Measurements from ENCODE around the gene MCC. TPM values are rescaled to one million over a fixed set of nuclear protein-coding genes. Genes with fewer than 3 reads are reported as not detected.

Gene MCC
- total RNA-seq, 1 donor from 2014 or later = 47.9 TPM

DNA sequence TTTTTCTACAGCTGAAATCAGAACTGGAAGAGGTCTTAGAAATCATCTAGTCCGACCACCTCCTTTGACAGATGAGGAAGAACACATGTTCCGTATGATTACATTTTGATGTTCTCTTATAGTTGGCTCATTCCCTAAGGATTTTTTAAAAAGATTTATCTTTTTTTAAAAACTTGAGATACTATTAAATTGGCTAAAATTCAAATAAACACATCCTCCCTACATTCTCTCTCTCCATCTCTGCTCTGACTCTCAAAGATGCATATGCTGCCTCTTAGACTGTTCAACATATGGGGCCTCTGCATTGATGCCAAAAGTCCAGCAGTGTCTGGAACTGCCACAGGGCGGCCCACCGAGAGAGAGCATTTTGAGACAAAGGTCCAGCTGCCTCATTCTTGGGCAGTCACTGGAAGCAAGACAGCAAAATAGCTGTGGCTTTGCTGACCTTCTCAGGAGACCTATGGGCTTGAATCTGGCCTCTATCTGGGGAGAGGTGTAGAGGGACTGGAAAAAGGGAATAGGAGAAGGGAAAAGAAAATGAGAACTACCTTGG lies 40.7 kb downstream of the MCC start:
- H3K4me1 ChIP-seq = no peaks in the 10 kb centered on the region
- no peaks in the 10 kb centered on the region for H3K27me3 ChIP-seq
- no peaks in the 10 kb centered on the region for H3K9me3 ChIP-seq
- H3K36me3 ChIP-seq = no peaks in the 10 kb centered on the region
- intact Hi-C loops (cut with DNase I) = no loop called here
- DNase-seq (ENCODE audit: extremely low spot score in 2 of 2) = no peak
- H3K27ac ChIP-seq = no peak overlapping the region
- TF ChIP-seq, protein P1, sequence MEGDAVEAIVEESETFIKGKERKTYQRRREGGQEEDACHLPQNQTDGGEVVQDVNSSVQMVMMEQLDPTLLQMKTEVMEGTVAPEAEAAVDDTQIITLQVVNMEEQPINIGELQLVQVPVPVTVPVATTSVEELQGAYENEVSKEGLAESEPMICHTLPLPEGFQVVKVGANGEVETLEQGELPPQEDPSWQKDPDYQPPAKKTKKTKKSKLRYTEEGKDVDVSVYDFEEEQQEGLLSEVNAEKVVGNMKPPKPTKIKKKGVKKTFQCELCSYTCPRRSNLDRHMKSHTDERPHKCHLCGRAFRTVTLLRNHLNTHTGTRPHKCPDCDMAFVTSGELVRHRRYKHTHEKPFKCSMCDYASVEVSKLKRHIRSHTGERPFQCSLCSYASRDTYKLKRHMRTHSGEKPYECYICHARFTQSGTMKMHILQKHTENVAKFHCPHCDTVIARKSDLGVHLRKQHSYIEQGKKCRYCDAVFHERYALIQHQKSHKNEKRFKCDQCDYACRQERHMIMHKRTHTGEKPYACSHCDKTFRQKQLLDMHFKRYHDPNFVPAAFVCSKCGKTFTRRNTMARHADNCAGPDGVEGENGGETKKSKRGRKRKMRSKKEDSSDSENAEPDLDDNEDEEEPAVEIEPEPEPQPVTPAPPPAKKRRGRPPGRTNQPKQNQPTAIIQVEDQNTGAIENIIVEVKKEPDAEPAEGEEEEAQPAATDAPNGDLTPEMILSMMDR (IDR thresholded peaks at IDR 0.05) = no peak
- no peak for TF ChIP-seq POLR2A (IDR thresholded peaks at IDR 0.05)
- no peak for TF ChIP-seq POLR2AphosphoS5 (IDR thresholded peaks at IDR 0.05; ENCODE audit: insufficient read depth in 1 of 2, low read depth in 1 of 2)
- H3K4me3 ChIP-seq = no peak overlapping the region

DNA sequence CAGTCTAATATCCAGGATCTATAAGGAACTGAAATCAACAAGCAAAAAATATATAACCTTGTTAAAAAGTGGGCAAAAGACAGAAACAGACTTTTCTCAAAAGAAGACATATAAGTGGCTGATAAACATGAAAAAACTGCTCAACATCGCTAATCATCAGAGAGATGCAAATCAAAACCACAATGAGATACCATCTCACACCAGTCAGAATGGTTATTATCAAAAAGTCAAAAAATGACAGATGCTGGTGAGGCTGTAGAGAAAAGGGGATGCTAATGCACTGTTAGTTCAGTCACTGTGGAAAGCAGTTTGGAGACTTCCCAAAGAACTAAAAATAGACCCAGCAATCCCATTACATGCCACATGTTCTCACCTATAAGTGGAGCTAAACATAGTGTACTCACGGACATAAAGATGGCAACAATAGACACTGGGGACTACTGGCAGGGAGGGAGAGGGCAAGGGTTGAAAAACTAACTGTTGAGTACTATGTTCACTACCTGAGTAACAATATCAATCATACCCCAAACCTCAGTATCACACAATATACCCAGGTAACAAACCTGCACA lies 41.8 kb downstream of the MCC start:
- DNase-seq (ENCODE audit: extremely low spot score in 2 of 2) = no peak
- no peaks in the 10 kb centered on the region for H3K9me3 ChIP-seq
- no peak overlapping the region for H3K27ac ChIP-seq
- H3K36me3 ChIP-seq = no peaks in the 10 kb centered on the region
- TF ChIP-seq, protein P1 (IDR thresholded peaks at IDR 0.05) = no peak
- TF ChIP-seq POLR2AphosphoS5 (IDR thresholded peaks at IDR 0.05; ENCODE audit: insufficient read depth in 1 of 2, low read depth in 1 of 2) (no peak), POLR2A (IDR thresholded peaks at IDR 0.05) (no peak)
- H3K4me3 ChIP-seq = no peak overlapping the region
- intact Hi-C loops (cut with DNase I) = no loop called here
- H3K27me3 ChIP-seq = no peaks in the 10 kb centered on the region
- no peaks in the 10 kb centered on the region for H3K4me1 ChIP-seq

DNA sequence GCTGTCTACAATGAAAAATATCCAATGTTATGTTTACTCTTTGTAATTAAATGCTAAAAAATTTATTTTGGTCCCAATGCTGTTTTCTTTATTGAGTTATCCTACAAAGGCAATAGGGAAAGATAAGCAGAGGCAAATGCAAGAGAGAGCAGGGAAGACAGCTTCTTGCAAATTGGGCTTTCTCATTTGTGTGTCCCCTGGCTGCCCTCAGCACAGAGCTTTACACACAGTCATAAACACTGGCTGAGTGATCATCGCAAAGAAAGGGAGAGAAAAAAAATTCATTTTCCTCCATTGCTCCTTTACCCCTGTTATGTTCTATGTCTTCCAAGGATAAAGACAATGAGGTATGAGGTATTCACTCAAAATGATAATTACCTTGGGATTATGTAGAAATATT lies 51.1 kb downstream of the MCC start:
- H3K27ac ChIP-seq = no peak overlapping the region
- TF ChIP-seq POLR2AphosphoS5 (IDR thresholded peaks at IDR 0.05; ENCODE audit: insufficient read depth in 1 of 2, low read depth in 1 of 2) = no peak
- TF ChIP-seq, protein P1 (IDR thresholded peaks at IDR 0.05) = no peak
- TF ChIP-seq POLR2A (IDR thresholded peaks at IDR 0.05) = no peak
- no peaks in the 10 kb centered on the region for H3K36me3 ChIP-seq
- no peaks in the 10 kb centered on the region for H3K27me3 ChIP-seq
- H3K9me3 ChIP-seq = no peaks in the 10 kb centered on the region
- intact Hi-C loops (cut with DNase I) = no loop called here
- no peaks in the 10 kb centered on the region for H3K4me1 ChIP-seq
- no peak for DNase-seq (ENCODE audit: extremely low spot score in 2 of 2)
- H3K4me3 ChIP-seq = no peak overlapping the region

DNA sequence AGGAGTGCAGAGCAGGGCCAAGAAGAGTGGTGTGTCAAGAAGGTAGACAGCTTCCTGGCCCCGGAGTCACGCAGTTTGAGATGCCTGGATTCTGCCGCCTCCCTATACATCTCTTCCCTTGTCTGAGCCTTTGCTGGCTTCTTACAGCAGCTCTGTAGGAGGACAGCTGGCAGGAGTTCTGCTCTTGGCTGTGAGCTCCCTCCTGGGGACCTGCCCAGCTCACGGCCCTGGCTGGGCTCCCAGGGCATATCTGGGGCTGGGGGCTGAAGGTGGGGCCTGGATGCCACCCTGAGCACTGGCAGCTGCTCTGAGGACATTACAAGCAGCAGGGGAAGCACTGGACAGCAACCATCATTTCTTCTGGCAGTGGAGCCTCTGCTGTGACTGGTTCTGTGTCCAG lies 52.7 kb downstream of the MCC start:
- no peak overlapping the region for H3K27ac ChIP-seq
- H3K36me3 ChIP-seq = no peaks in the 10 kb centered on the region
- no peak for DNase-seq (ENCODE audit: extremely low spot score in 2 of 2)
- no peaks in the 10 kb centered on the region for H3K27me3 ChIP-seq
- no peak overlapping the region for H3K4me3 ChIP-seq
- no peaks in the 10 kb centered on the region for H3K9me3 ChIP-seq
- no peak for TF ChIP-seq POLR2A (IDR thresholded peaks at IDR 0.05)
- TF ChIP-seq POLR2AphosphoS5 (IDR thresholded peaks at IDR 0.05; ENCODE audit: insufficient read depth in 1 of 2, low read depth in 1 of 2) = no peak
- TF ChIP-seq, protein P1 (IDR thresholded peaks at IDR 0.05) = no peak
- intact Hi-C loops (cut with DNase I) = no loop called here
- no peaks in the 10 kb centered on the region for H3K4me1 ChIP-seq

DNA sequence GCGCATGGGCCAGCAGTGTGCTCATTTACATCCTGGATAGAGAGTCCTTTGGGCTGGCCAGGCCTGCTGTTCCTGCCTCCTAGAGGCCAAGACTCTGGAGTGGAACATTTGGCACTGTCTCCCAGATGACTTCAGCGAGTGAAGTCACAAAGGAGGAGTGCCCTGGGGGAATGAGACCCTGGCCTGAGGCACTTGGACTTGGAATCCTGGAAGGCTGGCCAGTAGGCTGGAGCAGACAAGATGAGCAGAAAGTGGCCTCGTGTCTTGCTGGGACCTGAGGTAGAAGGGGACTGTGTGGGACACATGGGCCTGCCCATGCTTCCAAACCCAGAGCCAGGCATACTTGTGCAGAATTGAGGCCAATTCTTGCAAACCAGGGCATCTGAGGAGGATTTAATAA lies 53.4 kb downstream of the MCC start, which contains the start of gene TSSK1B:
Gene TSSK1B (minus strand): TSS at position 101 of the 400 bp plus-strand sequence. CDS start 150 bp downstream, outside the sequence.
- Histone ChIP-seq H3K4me3 (no peak within 1 kb of the TSS), H3K27ac (no peak within 1 kb of the TSS), H3K36me3 (no peaks in the 10 kb centered on the region), H3K4me1 (no peaks in the 10 kb centered on the region), H3K27me3 (no peaks in the 10 kb centered on the region), H3K9me3 (no peaks in the 10 kb centered on the region)
- no peak for DNase-seq (ENCODE audit: extremely low spot score in 2 of 2)
- no peak for TF ChIP-seq POLR2AphosphoS5 (IDR thresholded peaks at IDR 0.05; ENCODE audit: insufficient read depth in 1 of 2, low read depth in 1 of 2)
- no peak for TF ChIP-seq POLR2A (IDR thresholded peaks at IDR 0.05)
- TF ChIP-seq, protein P1 (IDR thresholded peaks at IDR 0.05) = no peak
- intact Hi-C loops (cut with DNase I) = no loop called here
